ENCODE results near the gene NOL3. TPM values are rescaled to one million over a fixed set of nuclear protein-coding genes. Genes with fewer than 3 reads are reported as not detected.

Gene NOL3
- total and polyA plus RNA-seq, 2 of the 13 experiments (the other 11 are each of a cell fraction or from before 2014, with no cell fraction given): 5.7 to 20.5 TPM

GRCh38 chr16:67164599-67165061 lies 5.7 kb upstream of the NOL3 start, which contains the start of gene HSF4 (continued):
- no peak for TF ChIP-seq ZBTB46 (CRISPR knock-in tag; IDR thresholded peaks at IDR 0.05; ENCODE audit: borderline replicate concordance)
- peak; percentile 19 for TF ChIP-seq ASH2L (IDR thresholded peaks at IDR 0.05; ENCODE audit: insufficient read length, low read depth, low read length)
- TF ChIP-seq ZNF432 (CRISPR knock-in tag; IDR thresholded peaks at IDR 0.05; ENCODE audit: borderline replicate concordance): no peak
- 0 out of 2 replicates have a peak, but pooled peaks have one; percentile 34 for TF ChIP-seq ZBTB44 (CRISPR knock-in tag; IDR thresholded peaks at IDR 0.05)
- TF ChIP-seq ATF7 (IDR thresholded peaks at IDR 0.05): no peak
- 0 out of 2 replicates have a peak, but pooled peaks have one; percentile 20 for TF ChIP-seq ATF7 (CRISPR knock-in tag; IDR thresholded peaks at IDR 0.05)
- no peak; the same call in 1 of the 2 replicates for TF ChIP-seq ZNF772 (CRISPR knock-in tag; IDR thresholded peaks at IDR 0.05)
- TF ChIP-seq ZNF674 (CRISPR knock-in tag; IDR thresholded peaks at IDR 0.05; ENCODE audit: low read depth): no peak
- TF ChIP-seq PCBP1 (IDR thresholded peaks at IDR 0.05; ENCODE audit: borderline replicate concordance, low read depth, low read length): no peak
- TF ChIP-seq, protein P1, sequence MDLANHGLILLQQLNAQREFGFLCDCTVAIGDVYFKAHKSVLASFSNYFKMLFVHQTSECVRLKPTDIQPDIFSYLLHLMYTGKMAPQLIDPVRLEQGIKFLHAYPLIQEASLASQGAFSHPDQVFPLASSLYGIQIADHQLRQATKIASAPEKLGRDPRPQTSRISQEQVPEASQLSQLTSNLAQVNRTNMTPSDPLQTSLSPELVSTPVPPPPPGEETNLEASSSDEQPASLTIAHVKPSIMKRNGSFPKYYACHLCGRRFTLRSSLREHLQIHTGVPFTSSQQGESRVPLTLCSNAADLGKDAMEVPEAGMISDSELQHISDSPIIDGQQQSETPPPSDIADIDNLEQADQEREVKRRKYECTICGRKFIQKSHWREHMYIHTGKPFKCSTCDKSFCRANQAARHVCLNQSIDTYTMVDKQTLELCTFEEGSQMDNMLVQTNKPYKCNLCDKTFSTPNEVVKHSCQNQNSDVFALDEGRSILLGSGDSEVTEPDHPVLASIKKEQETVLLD (CRISPR knock-in tag; IDR thresholded peaks at IDR 0.05; ENCODE audit: low read depth): peak; percentile 89
- no peak for TF ChIP-seq SETDB1 (CRISPR knock-in tag; IDR thresholded peaks at IDR 0.05; ENCODE audit: borderline replicate concordance)
- TF ChIP-seq ARNT2 (CRISPR knock-in tag; IDR thresholded peaks at IDR 0.05; ENCODE audit: low read depth): peak; percentile 94
- TF ChIP-seq, protein P2, sequence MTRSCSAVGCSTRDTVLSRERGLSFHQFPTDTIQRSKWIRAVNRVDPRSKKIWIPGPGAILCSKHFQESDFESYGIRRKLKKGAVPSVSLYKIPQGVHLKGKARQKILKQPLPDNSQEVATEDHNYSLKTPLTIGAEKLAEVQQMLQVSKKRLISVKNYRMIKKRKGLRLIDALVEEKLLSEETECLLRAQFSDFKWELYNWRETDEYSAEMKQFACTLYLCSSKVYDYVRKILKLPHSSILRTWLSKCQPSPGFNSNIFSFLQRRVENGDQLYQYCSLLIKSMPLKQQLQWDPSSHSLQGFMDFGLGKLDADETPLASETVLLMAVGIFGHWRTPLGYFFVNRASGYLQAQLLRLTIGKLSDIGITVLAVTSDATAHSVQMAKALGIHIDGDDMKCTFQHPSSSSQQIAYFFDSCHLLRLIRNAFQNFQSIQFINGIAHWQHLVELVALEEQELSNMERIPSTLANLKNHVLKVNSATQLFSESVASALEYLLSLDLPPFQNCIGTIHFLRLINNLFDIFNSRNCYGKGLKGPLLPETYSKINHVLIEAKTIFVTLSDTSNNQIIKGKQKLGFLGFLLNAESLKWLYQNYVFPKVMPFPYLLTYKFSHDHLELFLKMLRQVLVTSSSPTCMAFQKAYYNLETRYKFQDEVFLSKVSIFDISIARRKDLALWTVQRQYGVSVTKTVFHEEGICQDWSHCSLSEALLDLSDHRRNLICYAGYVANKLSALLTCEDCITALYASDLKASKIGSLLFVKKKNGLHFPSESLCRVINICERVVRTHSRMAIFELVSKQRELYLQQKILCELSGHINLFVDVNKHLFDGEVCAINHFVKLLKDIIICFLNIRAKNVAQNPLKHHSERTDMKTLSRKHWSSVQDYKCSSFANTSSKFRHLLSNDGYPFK (CRISPR knock-in tag; IDR thresholded peaks at IDR 0.05; ENCODE audit: borderline replicate concordance): no peak
- peak; percentile 93 for TF ChIP-seq ZFP37 (CRISPR knock-in tag; IDR thresholded peaks at IDR 0.05; ENCODE audit: borderline replicate concordance)
- TF ChIP-seq CEBPB (IDR thresholded peaks at IDR 0.05; ENCODE audit: borderline replicate concordance, low read depth, low read length): no peak
- peak; percentile 95 for TF ChIP-seq TFDP2 (CRISPR knock-in tag; IDR thresholded peaks at IDR 0.05)
